Immature natural killer cell (primary cell): Measurements from ENCODE around the gene ABLIM1. TPM values are rescaled to one million over a fixed set of nuclear protein-coding genes. Genes with fewer than 3 reads are reported as not detected.

Experiments used
- DNase-seq, 3 donors: peaks; one replicate each; pipeline ENCODE4 v3.0.0; 2022; ENCODE audit warnings: mixed read lengths in 1 of 3
- H3K27ac Mint-ChIP-seq, 6 donors: one replicate each; pipeline ENCODE4 v1.8.0; 2020; ENCODE audit warnings: mixed read lengths in 6 of 6, mild to moderate bottlenecking in 5 of 6, inconsistent platforms in 4 of 6, moderate library complexity in 3 of 6
- H3K27me3 Mint-ChIP-seq, 3 donors: one replicate each; pipeline ENCODE4 v1.8.0; 2020 to 2021; ENCODE audit warnings: low read depth in 3 of 3, mild to moderate bottlenecking in 3 of 3, mixed read lengths in 3 of 3, moderate library complexity in 3 of 3, inconsistent platforms in 1 of 3
- H3K36me3 Mint-ChIP-seq, 3 donors: one replicate each; pipeline ENCODE4 v1.8.0; 2020; ENCODE audit warnings: mixed read lengths in 3 of 3, inconsistent platforms in 2 of 3, mild to moderate bottlenecking in 2 of 3
- H3K4me1 Mint-ChIP-seq, 2 donors: one replicate each; pipeline ENCODE4 v1.8.0; 2020; ENCODE audit warnings: inconsistent platforms in 2 of 2, mild to moderate bottlenecking in 2 of 2, mixed read lengths in 2 of 2, moderate library complexity in 1 of 2
- H3K4me3 Mint-ChIP-seq, 5 donors: one replicate each; pipeline ENCODE4 v1.8.0; 2020; ENCODE audit warnings: mild to moderate bottlenecking in 5 of 5, mixed read lengths in 5 of 5, inconsistent platforms in 3 of 5, moderate library complexity in 3 of 5
- H3K9me3 Mint-ChIP-seq, 6 donors: one replicate each; pipeline ENCODE4 v1.8.0; 2020; ENCODE audit warnings: mild to moderate bottlenecking in 6 of 6, mixed read lengths in 6 of 6, inconsistent platforms in 4 of 6, moderate library complexity in 3 of 6
- polyA plus RNA-seq, 3 donors: library from polyadenylated mRNA; unstranded; fragments of 300-500 nt; fragmentation: Illumina TruSeq; gene quantifications; one replicate each; pipeline ENCODE4 v1.2.3, GENCODE V29; 2021

Gene ABLIM1
- polyA plus RNA-seq, 3 donors from 2014 or later = 66.2 to 121 (median 74.1) TPM

DNA sequence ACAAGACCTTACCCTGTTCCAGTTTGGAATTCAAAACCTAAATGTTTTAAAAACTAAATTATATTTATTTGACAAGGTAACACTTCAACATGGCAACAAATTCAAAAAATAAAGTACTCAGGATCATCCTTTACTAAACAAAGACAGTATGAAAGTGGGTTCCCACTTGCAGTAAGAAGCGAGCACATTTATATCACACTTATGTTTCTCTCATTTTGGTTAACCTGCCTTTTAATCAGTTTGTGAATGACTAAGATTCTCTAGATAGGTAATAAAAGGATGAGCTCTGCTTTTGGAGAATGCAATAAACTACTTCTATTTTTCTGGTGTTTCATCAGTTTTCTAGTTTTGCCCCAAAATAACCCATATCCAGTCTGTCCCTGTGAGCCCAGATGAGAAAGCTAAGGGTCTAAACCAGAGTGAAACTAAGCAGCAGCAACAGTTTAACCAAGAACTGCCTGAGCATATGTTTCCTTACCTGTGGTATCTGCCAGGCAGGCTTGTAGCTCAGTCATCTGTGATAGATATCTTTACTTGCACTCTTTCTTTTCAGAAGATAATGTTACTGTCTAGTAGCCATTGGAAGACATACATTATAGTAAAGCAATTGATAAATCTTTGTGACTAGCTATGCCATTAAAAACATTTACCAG lies 64.1 kb downstream of the ABLIM1 start:
- no peaks in the 10 kb centered on the region for H3K4me1 Mint-ChIP-seq
- H3K27ac Mint-ChIP-seq = no peak overlapping the region
- H3K9me3 Mint-ChIP-seq = peaks cover 0 to 2% (median 0%) of the 10 kb centered on the region in 6 donors
- H3K4me3 Mint-ChIP-seq = no peak overlapping the region
- H3K36me3 Mint-ChIP-seq = no peaks in the 10 kb centered on the region
- peaks cover 0 to 2% (median 0%) of the 10 kb centered on the region in 3 donors for H3K27me3 Mint-ChIP-seq
- no peak for DNase-seq

DNA sequence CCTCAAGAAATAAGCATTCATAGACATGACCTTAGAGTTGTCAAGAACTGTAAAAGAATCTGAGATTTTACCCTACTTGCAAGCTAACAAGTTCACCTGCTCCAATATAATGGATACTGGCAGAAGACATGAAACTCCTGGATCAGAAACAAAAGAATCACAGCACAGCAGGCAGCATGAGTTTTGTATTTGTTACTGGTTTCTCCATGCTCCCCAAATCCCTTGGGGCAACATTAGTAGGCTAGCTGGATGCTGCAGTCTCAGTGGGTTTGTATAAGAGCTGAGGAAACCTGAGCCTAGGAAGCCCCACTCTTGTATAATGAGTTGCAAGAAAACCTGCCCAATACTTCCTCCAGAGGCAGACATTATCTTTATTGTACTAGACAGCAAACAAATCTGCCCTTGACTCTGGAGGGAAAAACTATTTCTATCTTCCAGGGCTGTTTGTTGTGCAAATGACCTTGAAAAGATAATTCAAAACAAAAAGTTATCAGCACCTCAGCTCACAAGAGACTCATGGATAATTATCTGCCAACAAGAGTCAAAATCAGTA lies 64.8 kb downstream of the ABLIM1 start:
- Mint-ChIP-seq H3K4me3 (no peak overlapping the region), H3K27me3 (peaks cover 0 to 2% (median 0%) of the 10 kb centered on the region in 3 donors), H3K36me3 (no peaks in the 10 kb centered on the region), H3K9me3 (peaks cover 0 to 2% (median 0%) of the 10 kb centered on the region in 6 donors), H3K4me1 (no peaks in the 10 kb centered on the region), H3K27ac (no peak overlapping the region)
- DNase-seq = no peak

DNA sequence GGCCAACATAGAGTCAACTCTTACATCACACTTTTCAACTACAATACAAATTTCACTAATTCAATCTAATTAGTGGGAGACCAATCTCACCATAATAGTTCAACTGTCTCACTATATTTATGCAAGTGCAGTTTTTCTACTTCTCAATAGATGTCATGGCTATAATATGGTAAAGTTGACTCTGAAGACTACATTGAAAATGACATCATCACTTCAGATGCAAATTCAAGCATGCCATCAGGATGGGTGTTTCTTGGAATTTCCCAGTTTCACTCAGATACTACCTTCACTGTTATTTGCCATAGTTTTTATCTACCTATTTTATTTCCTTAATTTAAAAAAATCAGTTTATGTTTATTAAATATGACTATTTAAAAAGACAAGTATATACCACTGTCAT lies 67.1 kb downstream of the ABLIM1 start:
- no peak for DNase-seq
- no peak overlapping the region for H3K27ac Mint-ChIP-seq
- H3K4me3 Mint-ChIP-seq = no peak overlapping the region
- H3K36me3 Mint-ChIP-seq = no peaks in the 10 kb centered on the region
- no peaks in the 10 kb centered on the region for H3K4me1 Mint-ChIP-seq
- peaks cover 0 to 2% (median 0%) of the 10 kb centered on the region in 3 donors for H3K27me3 Mint-ChIP-seq
- peaks cover 0 to 2% (median 0%) of the 10 kb centered on the region in 6 donors for H3K9me3 Mint-ChIP-seq

DNA sequence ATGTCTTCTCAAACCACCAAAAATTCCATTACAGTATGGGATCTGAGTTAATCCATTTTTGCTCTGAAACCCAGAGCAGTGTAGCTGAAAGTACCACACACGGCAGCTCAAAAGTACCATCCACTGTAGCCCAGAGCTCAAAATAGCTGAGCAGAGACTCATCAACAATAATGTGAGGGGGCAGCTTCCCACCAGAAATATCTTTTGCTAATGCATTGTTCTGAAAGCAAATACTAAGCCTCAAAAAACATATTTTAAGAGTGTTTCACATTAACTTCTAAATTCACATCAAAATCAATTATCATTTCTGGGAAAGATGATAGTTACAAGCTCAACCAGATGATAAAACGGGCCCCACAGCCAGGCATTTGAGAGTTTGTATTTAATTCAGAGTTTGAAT lies 73.7 kb downstream of the ABLIM1 start:
- no peaks in the 10 kb centered on the region for H3K36me3 Mint-ChIP-seq
- H3K9me3 Mint-ChIP-seq = no peaks in the 10 kb centered on the region
- H3K27me3 Mint-ChIP-seq = peaks cover 2 to 4% (median 3%) of the 10 kb centered on the region in 3 donors
- no peak for DNase-seq
- H3K27ac Mint-ChIP-seq = no peak overlapping the region
- no peaks in the 10 kb centered on the region for H3K4me1 Mint-ChIP-seq
- H3K4me3 Mint-ChIP-seq = no peak overlapping the region

DNA sequence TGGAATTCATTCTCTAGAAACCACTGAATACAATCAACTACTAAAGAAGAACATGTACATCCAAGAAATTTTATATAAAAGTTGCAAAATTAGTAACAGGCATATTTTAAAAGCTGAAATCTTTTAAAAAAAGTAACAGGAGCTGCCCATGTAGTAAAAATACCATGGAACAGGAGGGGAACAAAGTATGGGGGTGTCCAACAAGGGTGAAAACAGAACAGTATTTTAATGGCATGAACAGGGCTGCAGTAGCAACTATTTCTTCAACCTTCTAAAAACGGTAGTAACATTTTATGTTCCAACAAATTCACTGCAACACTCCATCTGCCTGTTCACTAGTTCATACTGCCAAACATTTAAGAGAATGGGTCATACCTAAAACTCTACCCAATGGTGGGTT lies 77.0 kb downstream of the ABLIM1 start:
- Mint-ChIP-seq H3K27ac (no peak overlapping the region), H3K27me3 (peaks cover 2 to 8% (median 3%) of the 10 kb centered on the region in 3 donors), H3K4me3 (no peak overlapping the region), H3K4me1 (no peaks in the 10 kb centered on the region), H3K9me3 (no peaks in the 10 kb centered on the region), H3K36me3 (no peaks in the 10 kb centered on the region)
- DNase-seq = no peak

DNA sequence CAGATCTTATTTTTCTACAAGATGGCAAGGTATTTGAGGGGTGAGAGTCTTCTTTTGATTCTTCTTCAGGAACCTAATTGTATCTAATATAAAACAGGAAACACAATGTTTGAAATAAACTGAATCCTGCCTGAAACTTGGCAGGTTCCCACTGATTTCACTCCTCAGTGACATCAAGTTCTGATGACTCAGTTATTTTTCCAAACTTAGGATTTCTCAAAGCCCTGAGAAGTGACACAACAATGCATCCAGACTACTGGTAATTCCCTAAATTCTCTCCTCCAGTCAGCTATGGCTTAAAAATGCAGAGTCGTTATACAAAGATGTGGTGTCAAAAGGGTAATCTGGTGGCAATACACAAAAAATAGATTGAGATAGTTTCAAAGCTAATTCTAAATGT lies 80.9 kb downstream of the ABLIM1 start:
- Mint-ChIP-seq H3K27ac (no peak overlapping the region), H3K9me3 (no peaks in the 10 kb centered on the region), H3K36me3 (no peaks in the 10 kb centered on the region), H3K27me3 (peaks cover 0 to 6% (median 0%) of the 10 kb centered on the region in 3 donors), H3K4me3 (no peak overlapping the region), H3K4me1 (no peaks in the 10 kb centered on the region)
- no peak for DNase-seq

DNA sequence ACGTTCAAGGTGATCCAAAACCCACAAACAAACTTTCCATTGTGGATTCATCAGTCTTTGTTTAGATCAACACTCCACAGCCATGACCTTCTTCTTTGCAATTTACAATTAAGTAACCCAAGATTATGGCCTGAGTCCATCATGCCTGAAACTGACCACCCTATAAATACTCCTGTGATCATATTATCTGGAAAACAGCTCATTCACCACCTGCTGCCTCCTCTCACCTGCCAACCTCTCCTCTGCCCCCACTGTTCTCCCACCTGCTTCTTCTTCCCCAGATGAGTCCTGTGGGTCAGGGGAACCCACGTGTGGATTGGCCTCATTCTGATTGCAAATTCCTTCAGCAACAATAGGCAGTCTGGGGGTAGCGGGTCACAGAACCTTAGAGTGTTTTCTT lies 81.4 kb downstream of the ABLIM1 start:
- Mint-ChIP-seq H3K36me3 (no peaks in the 10 kb centered on the region), H3K27me3 (peaks cover 0 to 5% (median 0%) of the 10 kb centered on the region in 3 donors), H3K4me3 (no peak overlapping the region), H3K4me1 (no peaks in the 10 kb centered on the region), H3K27ac (no peak overlapping the region), H3K9me3 (no peaks in the 10 kb centered on the region)
- no peak for DNase-seq

DNA sequence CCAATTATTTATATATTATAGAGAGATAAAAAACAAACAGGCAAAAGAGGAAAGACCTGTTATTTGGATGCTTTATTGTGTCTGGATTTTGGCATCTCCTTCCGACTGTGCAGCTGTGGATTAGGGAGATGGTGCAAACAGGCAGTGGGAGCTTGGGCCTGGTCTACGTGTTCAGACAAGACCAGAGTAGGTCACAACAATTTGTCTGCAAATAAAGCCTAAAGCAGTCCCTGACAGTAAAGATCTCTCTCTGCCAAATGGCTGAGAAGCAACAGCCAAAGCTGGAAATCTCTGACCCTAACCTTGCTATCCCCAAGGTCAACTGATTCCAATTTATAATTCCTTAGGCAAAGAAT lies 82.0 kb downstream of the ABLIM1 start:
- no peaks in the 10 kb centered on the region for H3K36me3 Mint-ChIP-seq
- H3K9me3 Mint-ChIP-seq = no peaks in the 10 kb centered on the region
- no peak overlapping the region for H3K4me3 Mint-ChIP-seq
- no peak for DNase-seq
- H3K27me3 Mint-ChIP-seq = peaks cover 0 to 4% (median 0%) of the 10 kb centered on the region in 3 donors
- no peak overlapping the region for H3K27ac Mint-ChIP-seq
- no peaks in the 10 kb centered on the region for H3K4me1 Mint-ChIP-seq

DNA sequence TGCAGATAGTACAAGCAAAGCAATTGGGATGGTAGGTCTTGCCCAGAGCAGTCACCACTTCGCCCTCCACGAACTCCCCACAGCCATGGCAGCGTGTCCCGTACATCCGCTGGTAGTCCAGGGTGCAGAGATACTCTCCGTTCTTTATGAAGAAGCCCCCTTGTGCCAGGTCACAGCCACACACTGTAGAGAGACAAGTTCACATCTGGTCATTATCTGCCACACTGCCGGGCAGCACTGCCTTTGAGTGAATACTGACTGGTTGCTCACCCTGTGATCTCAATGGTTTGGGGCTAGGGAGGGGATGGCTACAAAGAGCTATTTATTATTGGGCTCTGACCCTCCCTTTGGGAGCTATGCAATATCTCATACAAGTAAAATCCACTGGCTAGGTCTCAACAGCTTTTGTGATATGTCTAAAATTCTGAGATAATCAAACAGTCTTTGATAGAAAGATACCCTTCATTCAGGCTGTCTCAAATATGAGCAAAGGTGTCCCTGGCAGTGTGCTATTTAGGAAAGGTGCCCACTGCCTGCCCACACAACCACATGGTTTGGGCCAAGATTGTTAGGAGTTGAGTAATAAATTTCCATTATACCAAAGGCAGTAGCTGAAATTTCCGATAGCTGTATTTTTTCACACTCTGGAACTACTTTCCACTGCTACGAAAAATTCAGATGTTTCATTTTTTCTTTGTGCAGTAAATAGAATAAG lies 82.5 kb downstream of the ABLIM1 start:
- DNase-seq = no peak
- Mint-ChIP-seq H3K9me3 (no peaks in the 10 kb centered on the region), H3K27ac (no peak overlapping the region), H3K27me3 (peaks cover 0 to 4% (median 0%) of the 10 kb centered on the region in 3 donors), H3K36me3 (no peaks in the 10 kb centered on the region), H3K4me1 (no peaks in the 10 kb centered on the region), H3K4me3 (no peak overlapping the region)

DNA sequence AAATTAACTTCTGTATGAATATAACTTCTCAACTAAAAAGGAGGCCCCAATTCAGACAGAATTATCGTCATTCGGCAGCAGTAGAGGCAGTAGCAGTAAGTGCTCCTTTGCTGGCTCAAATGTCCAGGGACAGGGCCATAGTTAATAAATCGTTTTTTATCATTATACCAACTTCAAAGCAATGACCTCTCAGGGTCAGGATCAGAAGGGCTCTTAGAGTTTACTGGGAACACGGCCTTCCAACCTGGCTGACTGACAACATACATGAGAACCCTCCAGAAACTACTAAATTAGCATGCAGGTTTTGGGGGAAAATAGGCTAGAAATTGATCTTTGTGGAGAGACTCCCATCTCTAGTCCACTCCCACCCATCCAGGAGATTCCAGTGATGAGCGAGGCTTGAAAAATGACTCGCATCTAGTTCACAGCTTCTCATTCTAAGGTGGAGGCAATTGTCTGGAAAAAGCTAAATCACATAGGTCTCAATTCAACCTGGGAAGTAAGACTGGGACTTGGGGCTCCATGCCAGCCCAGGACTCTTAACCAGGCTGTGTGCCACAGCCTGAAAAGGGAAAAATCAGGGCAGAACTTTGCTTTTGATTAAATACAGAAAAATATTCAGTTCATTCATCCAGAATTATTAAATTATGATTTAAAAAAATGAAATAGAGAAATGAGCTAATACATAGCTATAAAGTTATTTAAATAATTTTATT lies 84.6 kb downstream of the ABLIM1 start:
- H3K27ac Mint-ChIP-seq = no peak overlapping the region
- H3K4me3 Mint-ChIP-seq = no peak overlapping the region
- no peaks in the 10 kb centered on the region for H3K4me1 Mint-ChIP-seq
- no peak for DNase-seq
- H3K9me3 Mint-ChIP-seq = no peaks in the 10 kb centered on the region
- no peaks in the 10 kb centered on the region for H3K36me3 Mint-ChIP-seq
- H3K27me3 Mint-ChIP-seq = no peaks in the 10 kb centered on the region

DNA sequence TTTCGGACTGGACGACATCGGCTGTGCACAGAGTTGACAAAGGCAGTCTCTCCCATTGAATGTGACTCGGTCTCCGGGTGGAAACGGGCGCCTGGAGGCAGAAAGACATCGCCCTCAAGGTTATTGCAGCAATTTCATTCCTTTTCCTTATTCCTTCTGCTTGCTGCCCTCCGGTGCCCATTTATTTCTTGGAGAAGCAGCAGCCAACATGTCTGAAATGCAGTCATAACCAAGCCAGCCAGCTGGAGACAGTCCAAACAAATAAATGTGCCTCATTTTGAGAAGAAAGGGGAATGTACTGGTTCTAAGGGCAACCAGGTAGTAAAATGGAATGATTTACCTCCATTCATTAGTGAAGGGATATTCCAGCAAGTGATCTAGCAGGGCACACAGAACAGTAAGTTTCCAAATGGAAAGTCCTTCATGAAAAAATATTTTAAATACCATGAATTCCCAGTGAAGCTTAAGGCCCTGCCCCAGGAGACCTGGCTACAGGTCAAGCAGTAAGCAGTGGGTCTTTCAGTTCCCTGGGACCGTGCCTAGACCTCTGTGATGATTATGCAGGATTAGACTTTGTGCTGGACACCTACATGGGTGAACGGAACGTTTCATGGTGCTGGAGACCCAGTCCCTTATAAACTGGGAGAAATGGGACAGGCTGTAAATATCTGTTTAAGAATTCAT lies 86.6 kb downstream of the ABLIM1 start:
- H3K4me1 Mint-ChIP-seq = no peaks in the 10 kb centered on the region
- H3K9me3 Mint-ChIP-seq = no peaks in the 10 kb centered on the region
- no peak overlapping the region for H3K27ac Mint-ChIP-seq
- H3K36me3 Mint-ChIP-seq = no peaks in the 10 kb centered on the region
- no peaks in the 10 kb centered on the region for H3K27me3 Mint-ChIP-seq
- no peak overlapping the region for H3K4me3 Mint-ChIP-seq
- DNase-seq = no peak

DNA sequence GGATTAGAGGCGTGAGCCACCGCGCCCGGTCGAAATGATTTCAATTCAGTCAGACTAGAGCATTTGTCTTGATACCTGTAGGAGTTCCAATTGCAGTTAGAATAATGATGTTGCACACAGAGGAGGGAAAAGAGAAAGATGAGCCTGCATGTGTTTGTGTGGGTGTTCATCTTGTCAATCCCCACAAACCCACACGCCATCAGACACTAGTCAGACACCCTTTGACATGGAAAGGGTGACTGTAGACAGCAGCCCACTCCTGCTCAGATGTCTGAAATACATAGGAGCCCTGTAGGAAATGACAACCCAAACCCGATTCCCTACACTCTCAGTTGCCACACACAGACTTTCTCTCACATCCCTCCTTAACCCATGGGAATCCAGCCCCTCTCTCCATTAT lies 92.0 kb downstream of the ABLIM1 start:
- DNase-seq = no peak
- no peak overlapping the region for H3K27ac Mint-ChIP-seq
- H3K4me3 Mint-ChIP-seq = no peak overlapping the region
- peaks cover 0 to 3% (median 1%) of the 10 kb centered on the region in 3 donors for H3K27me3 Mint-ChIP-seq
- no peaks in the 10 kb centered on the region for H3K9me3 Mint-ChIP-seq
- no peaks in the 10 kb centered on the region for H3K36me3 Mint-ChIP-seq
- no peaks in the 10 kb centered on the region for H3K4me1 Mint-ChIP-seq

DNA sequence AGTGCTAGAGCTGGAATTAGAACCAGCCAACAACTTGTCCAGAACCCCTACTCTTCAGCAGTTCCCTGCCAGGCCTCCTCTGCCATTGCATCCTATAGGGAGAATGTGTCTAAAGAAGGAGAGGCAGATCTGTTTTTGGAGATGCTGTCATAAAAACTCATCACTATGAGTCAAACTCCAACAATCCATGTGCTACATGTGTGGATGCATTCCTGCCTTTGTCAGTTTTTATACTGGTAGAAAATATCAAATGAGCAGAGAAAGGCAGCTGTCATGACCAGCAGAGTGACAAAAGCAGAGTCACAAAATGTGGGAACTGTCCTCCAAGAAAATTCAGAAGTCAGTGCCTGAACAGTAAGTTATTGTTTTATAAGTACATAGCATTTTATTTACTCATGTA lies 93.0 kb downstream of the ABLIM1 start:
- Mint-ChIP-seq H3K4me1 (no peaks in the 10 kb centered on the region), H3K36me3 (no peaks in the 10 kb centered on the region), H3K9me3 (no peaks in the 10 kb centered on the region), H3K27ac (no peak overlapping the region), H3K4me3 (no peak overlapping the region), H3K27me3 (peaks cover 0 to 3% (median 2%) of the 10 kb centered on the region in 3 donors)
- DNase-seq = no peak
